DND-41 (cell line): ENCODE results near the gene COL26A1.

Experiments used
- CTCF ChIP-seq: IDR thresholded peaks from 2 replicates; pipeline ENCODE4 v1.5.1; 2012; ENCODE audit warnings: borderline replicate concordance, low read length, moderate library complexity, mild to moderate bottlenecking; ENCODE audit not compliant: poor library complexity, severe bottlenecking; ENCODE audit errors: extremely low read depth
- EZH2 ChIP-seq: IDR thresholded peaks from 3 replicates; pipeline ENCODE4 v1.6.1; 2012; ENCODE audit warnings: borderline replicate concordance, low read depth, mild to moderate bottlenecking, moderate library complexity, low read length, inconsistent platforms; ENCODE audit not compliant: severe bottlenecking

DNA sequence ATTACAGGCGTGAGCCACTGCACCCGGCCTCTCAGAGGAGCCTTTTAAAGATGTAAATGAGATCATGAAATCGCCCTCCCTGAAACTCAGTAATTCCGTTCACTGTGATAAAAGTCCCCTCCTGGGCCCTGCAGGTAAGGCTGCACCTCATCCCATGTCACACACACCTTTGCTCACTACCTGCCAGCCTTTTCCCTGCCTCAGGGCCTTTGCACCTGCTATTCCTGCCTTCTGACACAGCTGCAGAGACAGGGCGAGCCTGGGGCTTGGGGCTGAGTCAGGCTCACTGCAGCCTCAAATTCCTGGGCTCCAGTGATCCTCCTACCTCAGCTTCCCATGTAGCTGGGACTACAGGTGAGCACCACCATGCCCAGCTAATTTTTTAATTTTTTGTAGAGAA, 147.6 kb downstream of the COL26A1 start:
- TF ChIP-seq CTCF (no peak), EZH2 (no peak)
